Gastroesophageal sphincter (tissue), 4 donors: ENCODE results near the gene ANKRD18B. TPM values are rescaled to one million over a fixed set of nuclear protein-coding genes. Genes with fewer than 3 reads are reported as not detected.
"Not testable (repeated sequence)": the region's sequence is repeated elsewhere in the genome, so short reads cannot be mapped to it uniquely, and the experiment has no call there.

Experiments used
- ATAC-seq: fragments of 150-250 bp; one replicate; pipeline ENCODE4 v1.9.1; 2016; ENCODE audit warnings: mild to moderate bottlenecking, moderate library complexity
- H3K27ac ChIP-seq, 4 donors: fragments of 200-600 bp; sonication (generic) in 3 of 4; 1 replicate in 3 of 4; 2 replicates in 1 of 4; pipeline ENCODE4 v1.5.1; 2016 to 2019
- H3K27me3 ChIP-seq: fragments of 200-600 bp; sonication (generic); one replicate; pipeline ENCODE4 v1.5.1; 2019
- H3K36me3 ChIP-seq, 2 donors: fragments of 200-600 bp; sonication (generic); one replicate each; pipeline ENCODE4 v1.5.1; 2019; ENCODE audit warnings: control low read depth in 1 of 2
- H3K4me1 ChIP-seq, 3 donors: fragments of 200-600 bp; sonication (generic); 1 replicate in 2 of 3; 2 replicates in 1 of 3; pipeline ENCODE4 v1.5.1; 2016 to 2019; ENCODE audit warnings: control low read depth in 2 of 3
- H3K4me3 ChIP-seq, 2 donors: fragments of 200-600 bp; sonication (generic); one replicate each; pipeline ENCODE4 v1.5.1; 2019; ENCODE audit warnings: mild to moderate bottlenecking in 1 of 2, moderate library complexity in 1 of 2
- H3K9me3 ChIP-seq, 3 donors: fragments of 200-600 bp; sonication (generic); one replicate each; pipeline ENCODE4 v1.5.1; 2017 to 2019; ENCODE audit warnings: control low read depth in 2 of 3
- CTCF ChIP-seq, 4 experiments: fragments of 200-600 bp in 2 of 4; fragments of 450-650 bp in 2 of 4; sonication (generic) in 1 of 4; IDR thresholded peaks; one replicate each; pipeline ENCODE4 v1.5.1; 2017 to 2019; ENCODE audit warnings: antibody characterized with exemption in 4 of 4, mild to moderate bottlenecking in 2 of 4, moderate library complexity in 2 of 4
- EP300 ChIP-seq: sonication (generic); formaldehyde crosslinking; IDR thresholded peaks from one replicate; pipeline ENCODE4 v1.6.1; 2017; ENCODE audit warnings: antibody characterized with exemption, mild to moderate bottlenecking
- POLR2A ChIP-seq, 2 donors: fragments of 450-650 bp; IDR thresholded peaks; one replicate each; pipeline ENCODE4 v1.6.1; 2017; ENCODE audit warnings: antibody characterized with exemption in 2 of 2, mild to moderate bottlenecking in 2 of 2, moderate library complexity in 1 of 2
- POLR2AphosphoS5 ChIP-seq: sonication (generic); formaldehyde crosslinking; IDR thresholded peaks from one replicate; pipeline ENCODE4 v1.6.1; 2017; ENCODE audit warnings: antibody characterized with exemption
- WGBS, 2 donors: methylation state at CpG; one replicate each; pipeline ENCODE4 v1.1.5; 2018; ENCODE audit warnings: low coverage in 1 of 2; 5-methylcytosine and 5-hydroxymethylcytosine counted together
- total RNA-seq, 4 donors: library from RNA; depleted of rRNA; stranded (reverse); fragments of >200 nt; gene quantifications; one replicate each; pipeline ENCODE4 v1.1.0, GENCODE V29; 2016

Gene ANKRD18B
- total RNA-seq, 4 donors from 2014 or later, result 0.10 TPM; not detected in 3

GRCh38 chr9:33535541-33535940 is 11.5 kb downstream of the ANKRD18B start:
- TF ChIP-seq EP300 (no peak), POLR2A (IDR thresholded peaks at IDR 0.05) (no peak), CTCF (IDR thresholded peaks at IDR 0.05) (no peak), POLR2AphosphoS5 (no peak)
- no peak overlapping the region for H3K4me3 ChIP-seq
- ATAC-seq, result no peak
- no peaks in the 10 kb centered on the region for H3K36me3 ChIP-seq
- H3K27me3 ChIP-seq, result peaks cover 4% of the 10 kb centered on the region
- H3K9me3 ChIP-seq, result no peaks in the 10 kb centered on the region
- no peak overlapping the region for H3K27ac ChIP-seq
- WGBS, 2 donors, result 75 to 94% methylated on average over 2 of the region's 2 CpGs
- H3K4me1 ChIP-seq, result no peaks in the 10 kb centered on the region

- WGBS, 2 donors, result 83 to 89% methylated on average over 2 of the region's 2 CpGs
Measured at GRCh38 chr9:33543463-33543862, 19.4 kb downstream of the ANKRD18B start.

GRCh38 chr9:33545715-33546114 is 21.7 kb downstream of the ANKRD18B start:
- H3K27me3 ChIP-seq, result peaks cover 17% of the 10 kb centered on the region
- not testable (repeated sequence) for ATAC-seq, H3K9me3 ChIP-seq, H3K4me3 ChIP-seq, H3K36me3 ChIP-seq, H3K27ac ChIP-seq, H3K4me1 ChIP-seq
- WGBS, 2 donors, result 15 to 29% methylated on average over 2 of the region's 2 CpGs

More at GRCh38 chr9:33543463-33543862, 19.4 kb downstream of the ANKRD18B start:
- not testable (repeated sequence) for H3K4me1 ChIP-seq, ATAC-seq, H3K9me3 ChIP-seq, H3K36me3 ChIP-seq, H3K27ac ChIP-seq, H3K4me3 ChIP-seq
- H3K27me3 ChIP-seq, result peaks cover 17% of the 10 kb centered on the region

- H3K27ac ChIP-seq, H3K36me3 ChIP-seq, H3K4me3 ChIP-seq, H3K9me3 ChIP-seq, ATAC-seq, H3K4me1 ChIP-seq: not testable (repeated sequence)
- 46 to 47% methylated on average over 4 of the region's 4 CpGs for WGBS, 2 donors
- peaks cover 17% of the 10 kb centered on the region for H3K27me3 ChIP-seq
Measured at GRCh38 chr9:33548816-33549215, 24.8 kb downstream of the ANKRD18B start.

GRCh38 chr9:33549418-33549817 is 25.4 kb downstream of the ANKRD18B start:
- H3K4me1 ChIP-seq, H3K9me3 ChIP-seq, H3K4me3 ChIP-seq, ATAC-seq, H3K36me3 ChIP-seq, H3K27ac ChIP-seq: not testable (repeated sequence)
- H3K27me3 ChIP-seq, result peaks cover 17% of the 10 kb centered on the region
- WGBS, 2 donors, result 77 to 91% methylated on average over 3 of the region's 3 CpGs

- not testable (repeated sequence) for ATAC-seq, H3K4me3 ChIP-seq, H3K9me3 ChIP-seq, H3K27me3 ChIP-seq, H3K27ac ChIP-seq, H3K4me1 ChIP-seq, H3K36me3 ChIP-seq
Measured at GRCh38 chr9:33551183-33551582, 27.1 kb downstream of the ANKRD18B start.

- WGBS, 2 donors, result 16% methylated on average over 3 of the region's 4 CpGs; no CpG with 5 or more reads in 1 of the 2 donors
- not testable (repeated sequence) for H3K27me3 ChIP-seq, H3K4me3 ChIP-seq, H3K4me1 ChIP-seq, H3K9me3 ChIP-seq, H3K27ac ChIP-seq, ATAC-seq, H3K36me3 ChIP-seq
Measured at GRCh38 chr9:33552315-33552725, 28.3 kb downstream of the ANKRD18B start.

GRCh38 chr9:33560217-33560616 is 36.2 kb downstream of the ANKRD18B start:
- not testable (repeated sequence) for ATAC-seq, H3K9me3 ChIP-seq, H3K27me3 ChIP-seq, H3K4me3 ChIP-seq, H3K36me3 ChIP-seq, H3K4me1 ChIP-seq, H3K27ac ChIP-seq
- 22% methylated on average over 1 of the region's 1 CpG; no CpG with 5 or more reads in 1 of the 2 donors for WGBS, 2 donors

- not testable (repeated sequence) for H3K27ac ChIP-seq, H3K4me3 ChIP-seq, H3K9me3 ChIP-seq, H3K36me3 ChIP-seq, H3K27me3 ChIP-seq, H3K4me1 ChIP-seq, ATAC-seq
- 55% methylated on average over 1 of the region's 1 CpG; no CpG with 5 or more reads in 1 of the 2 donors for WGBS, 2 donors
Measured at GRCh38 chr9:33562196-33562595, 38.1 kb downstream of the ANKRD18B start.

- ATAC-seq, H3K36me3 ChIP-seq: not testable (repeated sequence)
- H3K27me3 ChIP-seq, result peaks cover 11% of the 10 kb centered on the region
Measured at GRCh38 chr9:33567776-33568175, 43.7 kb downstream of the ANKRD18B start.

GRCh38 chr9:33577786-33578185 is 53.7 kb downstream of the ANKRD18B start:
- ATAC-seq, H3K27me3 ChIP-seq, H3K27ac ChIP-seq, H3K9me3 ChIP-seq, H3K4me3 ChIP-seq, H3K4me1 ChIP-seq, H3K36me3 ChIP-seq: not testable (repeated sequence)
- WGBS, 2 donors, result 83% methylated on average over 3 of the region's 3 CpGs; no CpG with 5 or more reads in 1 of the 2 donors

More at GRCh38 chr9:33567776-33568175, 43.7 kb downstream of the ANKRD18B start:
- H3K4me3 ChIP-seq, H3K9me3 ChIP-seq, H3K4me1 ChIP-seq, H3K27ac ChIP-seq: not testable (repeated sequence)

- not testable (repeated sequence) for ATAC-seq, H3K27me3 ChIP-seq, H3K27ac ChIP-seq, H3K36me3 ChIP-seq, H3K9me3 ChIP-seq, H3K4me1 ChIP-seq, H3K4me3 ChIP-seq
- WGBS, 2 donors, result no CpG with 5 or more reads among the region's 1 CpG
Measured at GRCh38 chr9:33579996-33580395, 55.9 kb downstream of the ANKRD18B start.

- H3K27me3 ChIP-seq, H3K4me1 ChIP-seq, ATAC-seq, H3K4me3 ChIP-seq, H3K27ac ChIP-seq, H3K36me3 ChIP-seq, H3K9me3 ChIP-seq: not testable (repeated sequence)
- 31 to 40% methylated on average over 2 of the region's 2 CpGs for WGBS, 2 donors
Measured at GRCh38 chr9:33582686-33583085, 58.6 kb downstream of the ANKRD18B start.
